GM19468 (cell line): ENCODE data around the gene BBOX1.
"Not testable (repeated sequence)": the region's sequence is repeated elsewhere in the genome, so short reads cannot be mapped to it uniquely, and the experiment has no call there.

Source experiments
- ATAC-seq: cut with Tn5 transposase; IDR thresholded peaks from one replicate; pipeline ENCODE4 v1.9.1; 2021; ENCODE audit warnings: mild to moderate bottlenecking, moderate library complexity, moderate number of reproducible peaks; ENCODE audit not compliant: unreplicated experiment; ENCODE audit errors: extremely low read depth

Gene BBOX1

DNA sequence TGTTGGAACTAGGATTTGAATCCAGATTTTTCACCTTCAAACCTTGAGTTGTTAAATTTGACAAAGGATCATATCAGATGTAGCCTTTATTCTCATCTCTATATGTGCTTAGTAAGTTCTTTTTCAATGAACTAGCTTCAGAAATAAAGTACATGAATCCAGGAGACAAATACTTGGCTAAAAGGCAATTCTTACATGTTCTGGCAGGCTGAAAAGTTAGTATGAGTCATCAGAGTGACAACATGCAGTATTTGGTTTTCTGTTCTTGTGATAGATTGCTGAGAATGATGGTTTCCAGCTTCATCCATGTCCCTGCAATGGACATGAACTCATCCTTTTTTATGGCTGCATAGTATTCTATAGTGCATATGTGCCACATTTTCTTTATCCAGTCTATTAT, 40.4 kb downstream of the BBOX1 start:
- ATAC-seq, result no peak

- ATAC-seq, result no peak
These were observed 42.6 kb downstream of the BBOX1 start for GRCh38 chr11:27083241-27083640.

- no peak for ATAC-seq
These were observed 43.2 kb downstream of the BBOX1 start for GRCh38 chr11:27083782-27084181.

GRCh38 chr11:27084518-27084917, 43.9 kb downstream of the BBOX1 start:
- ATAC-seq, result no peak

GRCh38 chr11:27085111-27085510, 44.5 kb downstream of the BBOX1 start:
- ATAC-seq, result no peak

DNA sequence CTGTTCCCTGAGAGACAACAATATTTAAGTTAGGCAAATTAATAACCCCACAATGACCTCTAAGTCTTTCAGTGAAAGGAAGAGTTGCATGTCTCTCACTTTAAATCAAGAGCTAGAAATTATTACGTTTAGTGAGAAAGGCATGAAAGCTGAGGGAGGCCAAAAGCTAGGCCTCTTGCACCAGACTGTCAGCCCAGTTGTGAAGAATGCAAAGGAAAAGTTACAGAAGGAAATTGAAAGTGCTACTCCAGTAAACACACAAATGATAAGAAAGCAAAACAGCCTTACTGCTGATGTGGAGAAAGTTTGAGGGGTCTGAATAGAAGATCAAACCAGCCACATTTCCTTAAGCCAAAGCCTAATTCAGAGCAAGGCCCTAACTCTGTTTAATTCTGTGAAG, 45.0 kb downstream of the BBOX1 start:
- no peak for ATAC-seq

GRCh38 chr11:27087432-27087831, 46.8 kb downstream of the BBOX1 start:
- ATAC-seq, result no peak

DNA sequence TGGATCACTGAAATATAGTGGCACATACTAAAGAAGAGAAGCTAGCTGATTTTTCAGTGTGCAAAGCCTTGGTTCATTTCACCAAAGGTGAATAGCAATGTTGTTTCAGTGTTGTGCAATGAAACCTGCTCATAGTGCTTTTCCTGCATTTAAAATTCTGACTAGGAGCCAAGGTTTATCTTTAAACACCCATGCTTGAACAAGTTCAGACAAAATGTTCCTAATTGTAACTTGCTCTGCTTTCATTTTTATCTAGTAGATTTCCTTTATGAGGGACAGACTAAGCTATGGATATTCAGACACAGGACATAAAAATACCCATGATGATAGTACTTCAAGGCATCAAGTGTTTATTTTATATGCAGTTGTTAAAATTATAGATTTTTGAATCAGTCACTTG, 47.7 kb downstream of the BBOX1 start:
- ATAC-seq, result no peak

- ATAC-seq, result no peak
These were observed 49.1 kb downstream of the BBOX1 start for GRCh38 chr11:27089746-27090145.

GRCh38 chr11:27090357-27090948, 49.8 kb downstream of the BBOX1 start:
- not testable (repeated sequence) for ATAC-seq

DNA sequence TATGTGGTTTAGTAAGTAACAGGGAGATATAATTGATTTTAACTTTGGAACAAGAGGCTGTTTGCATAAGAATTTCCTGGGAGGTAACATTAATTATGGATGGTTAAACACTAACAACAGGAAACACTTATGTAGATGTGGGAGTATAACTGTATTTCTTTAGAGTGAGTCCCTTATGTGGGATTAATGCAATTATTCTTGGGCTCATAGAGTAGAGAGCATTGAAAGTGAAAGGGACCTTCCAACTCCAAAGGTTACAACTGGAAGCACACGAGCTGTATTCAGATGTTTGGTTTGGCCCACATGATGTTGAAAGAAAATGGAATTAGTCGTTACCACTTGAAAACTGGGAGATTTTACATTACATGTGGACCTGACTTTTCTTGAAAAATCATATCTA, 53.5 kb downstream of the BBOX1 start:
- ATAC-seq, result no peak

GRCh38 chr11:27095059-27095458, 54.4 kb downstream of the BBOX1 start:
- no peak for ATAC-seq

- no peak for ATAC-seq
These were observed 55.3 kb downstream of the BBOX1 start for GRCh38 chr11:27095887-27096286.

GRCh38 chr11:27097551-27097950, 56.9 kb downstream of the BBOX1 start:
- no peak for ATAC-seq

- no peak for ATAC-seq
These were observed 59.9 kb downstream of the BBOX1 start for GRCh38 chr11:27100534-27100933.

DNA sequence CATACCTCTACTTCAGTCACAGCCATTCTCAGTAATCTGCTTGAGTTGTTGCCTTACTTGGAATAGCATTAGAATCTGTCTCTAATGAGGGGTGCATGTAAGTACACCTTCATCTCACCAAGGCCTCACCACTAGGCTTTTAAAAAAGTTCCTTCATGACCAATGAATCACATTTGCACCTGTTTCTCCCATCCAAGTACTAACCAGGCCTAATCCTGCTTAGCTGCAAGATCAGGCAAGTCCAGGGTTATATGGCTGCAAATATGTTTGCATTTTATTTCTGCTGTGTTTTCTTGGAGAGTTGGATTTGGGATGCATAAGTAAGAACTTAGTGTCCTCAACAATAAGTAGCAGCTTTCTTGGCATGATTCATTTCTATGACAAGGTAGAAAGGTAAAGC, 66.9 kb downstream of the BBOX1 start:
- no peak for ATAC-seq

GRCh38 chr11:27108809-27109208, 68.2 kb downstream of the BBOX1 start:
- ATAC-seq, result no peak

- no peak for ATAC-seq
These were observed 71.3 kb downstream of the BBOX1 start for GRCh38 chr11:27111896-27112295.

- ATAC-seq, result no peak
These were observed 72.3 kb downstream of the BBOX1 start for GRCh38 chr11:27112946-27113345.

DNA sequence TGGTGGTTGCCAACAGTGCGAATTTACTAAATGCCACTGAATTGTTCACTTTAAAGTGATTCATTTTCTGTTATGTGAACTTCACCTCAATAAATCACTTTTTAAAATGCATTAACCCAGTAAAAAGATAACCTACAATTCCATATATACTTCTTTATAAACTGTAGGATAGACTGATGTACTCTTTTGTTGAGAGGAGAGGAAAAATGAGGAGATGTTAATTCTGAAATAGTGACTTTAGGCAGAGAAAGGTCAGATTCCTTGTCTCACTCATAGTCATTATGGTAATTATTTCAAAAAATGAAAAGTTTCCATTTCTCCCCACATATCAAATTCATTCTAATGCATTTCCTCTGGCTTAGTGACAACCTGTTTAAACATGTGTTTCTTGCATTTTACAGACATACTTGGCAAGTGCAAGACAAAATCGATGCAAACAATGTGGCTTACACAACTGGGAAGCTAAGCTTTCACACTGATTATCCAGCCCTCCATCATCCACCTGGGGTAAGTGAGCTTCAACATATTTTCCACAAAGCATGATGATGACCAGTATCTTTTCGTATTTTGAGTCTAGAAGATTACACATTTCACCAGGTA, 74.5 kb downstream of the BBOX1 start:
- no peak for ATAC-seq

- no peak for ATAC-seq
These were observed 76.1 kb downstream of the BBOX1 start for GRCh38 chr11:27116684-27117083.

DNA sequence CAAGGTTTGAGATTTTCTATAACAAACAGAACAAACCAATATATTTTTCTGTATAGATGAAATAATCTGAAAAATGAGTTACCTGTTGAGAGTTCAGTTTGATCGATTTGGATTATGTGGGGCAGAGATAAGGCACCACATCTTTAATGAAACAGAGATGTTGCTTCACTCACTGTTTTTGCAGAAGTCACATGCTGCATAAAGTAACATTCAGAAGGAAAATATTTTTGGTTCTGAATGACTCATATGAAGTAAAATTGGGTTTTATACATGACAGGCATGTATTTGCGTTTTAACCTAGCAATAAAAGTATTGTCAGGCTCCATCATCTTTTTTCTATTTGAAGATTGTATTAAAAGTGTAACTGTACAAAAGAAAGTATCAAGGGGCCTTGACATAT, 77.8 kb downstream of the BBOX1 start:
- no peak for ATAC-seq
